ENCODE results near the gene NEGR1.

DNA sequence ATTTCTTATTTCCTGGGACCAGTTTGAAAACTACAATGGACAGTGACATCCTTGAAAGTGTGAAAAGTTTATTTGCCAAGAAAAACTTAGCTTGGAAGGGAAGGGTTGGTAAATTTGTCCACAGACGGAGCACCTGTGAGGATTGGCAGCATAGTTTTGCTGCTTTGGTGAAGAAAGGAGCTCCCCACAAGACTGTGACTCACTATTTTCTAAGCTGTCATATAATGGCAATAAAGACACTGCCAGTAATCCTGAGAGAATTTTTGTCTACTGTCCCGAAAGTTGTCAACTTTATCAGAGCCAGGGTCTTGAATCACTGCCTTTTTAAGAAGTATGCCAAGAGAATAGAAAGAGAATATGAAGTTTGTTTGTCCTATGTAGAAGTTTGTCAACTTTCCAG is 230.8 kb downstream of the NEGR1 start:
- TF ChIP-seq, protein P1, sequence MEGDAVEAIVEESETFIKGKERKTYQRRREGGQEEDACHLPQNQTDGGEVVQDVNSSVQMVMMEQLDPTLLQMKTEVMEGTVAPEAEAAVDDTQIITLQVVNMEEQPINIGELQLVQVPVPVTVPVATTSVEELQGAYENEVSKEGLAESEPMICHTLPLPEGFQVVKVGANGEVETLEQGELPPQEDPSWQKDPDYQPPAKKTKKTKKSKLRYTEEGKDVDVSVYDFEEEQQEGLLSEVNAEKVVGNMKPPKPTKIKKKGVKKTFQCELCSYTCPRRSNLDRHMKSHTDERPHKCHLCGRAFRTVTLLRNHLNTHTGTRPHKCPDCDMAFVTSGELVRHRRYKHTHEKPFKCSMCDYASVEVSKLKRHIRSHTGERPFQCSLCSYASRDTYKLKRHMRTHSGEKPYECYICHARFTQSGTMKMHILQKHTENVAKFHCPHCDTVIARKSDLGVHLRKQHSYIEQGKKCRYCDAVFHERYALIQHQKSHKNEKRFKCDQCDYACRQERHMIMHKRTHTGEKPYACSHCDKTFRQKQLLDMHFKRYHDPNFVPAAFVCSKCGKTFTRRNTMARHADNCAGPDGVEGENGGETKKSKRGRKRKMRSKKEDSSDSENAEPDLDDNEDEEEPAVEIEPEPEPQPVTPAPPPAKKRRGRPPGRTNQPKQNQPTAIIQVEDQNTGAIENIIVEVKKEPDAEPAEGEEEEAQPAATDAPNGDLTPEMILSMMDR (IDR thresholded peaks at IDR 0.05; ENCODE audit: poor library complexity, severe bottlenecking) = no peak
- TF ChIP-seq EZH2 (IDR thresholded peaks at IDR 0.05; ENCODE audit: borderline replicate concordance, insufficient read depth, low read length, poor library complexity, severe bottlenecking) (no peak), EP300 (conservative IDR thresholded peaks at IDR 0.05; ENCODE audit: poor library complexity, severe bottlenecking) (no peak), SMC3 (conservative IDR thresholded peaks at IDR 0.05; ENCODE audit: poor library complexity) (no peak), RAD21 (conservative IDR thresholded peaks at IDR 0.05) (no peak)
